Measurements from ENCODE around the gene FBXL19.

Gene FBXL19

GRCh38 chr16:30895627-30896260 is 27.6 kb upstream of the FBXL19 start:
- DNase-seq = no peak

DNA sequence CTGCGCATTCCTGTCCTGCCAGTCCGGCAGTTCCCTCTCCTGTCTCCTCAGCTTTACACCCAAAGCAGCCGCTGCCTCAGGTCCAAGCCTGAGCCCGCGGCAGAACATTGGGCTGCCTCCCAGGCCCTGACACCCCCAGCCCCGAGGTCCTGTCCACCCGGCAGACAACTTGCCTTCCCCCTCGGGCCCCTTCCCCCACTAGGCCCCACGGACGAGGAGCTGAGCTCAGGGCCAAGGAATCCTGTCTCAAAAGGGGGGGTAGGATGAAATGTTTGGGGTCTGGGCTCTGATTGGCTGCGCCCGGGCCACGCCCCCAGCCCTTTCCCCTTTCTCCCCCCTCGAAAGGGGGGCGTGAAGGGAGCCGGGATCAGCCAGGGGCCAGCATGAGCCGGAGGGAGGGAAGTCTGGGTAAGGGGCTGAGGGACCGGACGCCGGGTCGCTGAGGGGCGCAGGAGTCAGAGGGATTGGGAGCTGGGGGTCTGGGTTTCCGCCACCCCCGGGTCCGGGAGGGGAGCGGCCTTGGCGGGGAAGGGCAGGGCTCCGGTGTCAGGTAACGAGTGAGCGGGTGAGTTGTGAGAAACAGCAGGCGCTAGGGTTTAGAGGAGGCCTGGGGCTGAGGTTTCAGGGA is 27.0 kb upstream of the FBXL19 start, which contains the start of gene CTF1:
Gene CTF1, plus strand, starts transcription at position 354 of the 628 bp plus-strand sequence. Its CDS starts 30 bp downstream, at position 384.
- no peak for DNase-seq

- DNase-seq = peak; percentile 73
Observed at GRCh38 chr16:30896889-30897733, 26.3 kb upstream of the FBXL19 start.

- DNase-seq = no peak
Observed at GRCh38 chr16:30899794-30900193, 23.6 kb upstream of the FBXL19 start.

DNA sequence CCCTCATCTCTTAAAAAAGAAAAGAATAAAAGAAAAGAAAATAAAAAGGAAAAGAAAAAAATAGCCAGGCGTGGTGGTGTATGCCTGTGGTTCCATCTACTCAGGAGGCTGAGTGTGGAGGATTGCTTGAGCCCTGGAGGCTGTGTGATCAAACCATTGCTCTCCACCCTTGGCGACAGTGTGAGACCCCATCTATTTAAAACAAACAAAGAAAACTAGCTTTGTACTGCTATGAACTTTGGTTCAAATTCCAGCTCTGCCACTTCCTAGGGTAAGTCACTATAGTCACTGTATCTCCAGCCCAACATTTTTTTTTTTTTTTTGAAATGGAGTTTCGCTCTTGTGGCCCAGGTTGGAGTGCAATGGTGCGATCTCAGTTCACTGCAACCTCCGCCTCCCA is 22.8 kb upstream of the FBXL19 start:
- DNase-seq = no peak

DNA sequence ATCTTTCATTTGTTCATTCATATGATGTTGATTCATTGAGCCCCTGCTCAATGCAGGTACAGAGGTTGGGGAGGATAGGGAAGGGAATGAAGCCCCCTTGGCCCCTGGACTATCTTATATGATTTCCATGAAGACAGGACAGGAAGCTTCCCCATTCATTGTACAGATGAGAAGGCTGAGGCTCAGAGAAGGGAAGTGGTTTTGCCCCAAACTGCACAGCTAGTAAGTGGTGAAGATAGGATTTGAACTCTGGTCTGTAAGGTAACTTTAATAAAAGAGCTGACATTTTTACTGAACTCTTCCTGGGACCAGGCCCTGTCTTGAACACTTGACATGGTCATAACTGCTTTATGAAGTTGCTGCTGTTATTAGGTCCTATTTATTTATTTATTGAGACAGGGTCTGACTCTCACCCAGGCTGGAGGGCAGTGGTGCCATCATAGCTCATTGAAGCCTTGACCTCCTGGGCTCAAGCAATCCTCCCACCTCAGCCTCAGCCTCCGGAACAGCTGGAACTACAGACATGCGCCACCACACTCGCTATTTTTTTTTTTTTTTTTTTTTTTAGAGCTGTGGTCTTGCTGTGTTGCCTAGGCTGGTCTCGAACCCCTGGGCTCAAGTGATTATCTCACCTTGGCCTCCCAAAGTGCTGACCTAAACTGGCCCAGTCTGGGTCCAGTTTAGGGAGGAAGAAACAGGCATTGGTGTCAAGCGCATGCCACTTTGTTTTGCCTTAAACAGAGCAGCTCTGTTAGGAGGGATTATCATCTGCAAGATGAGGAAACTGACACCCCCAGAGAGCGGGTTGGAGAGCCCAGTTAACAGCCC is 22.0 kb upstream of the FBXL19 start:
- DNase-seq = no peak

- peak; percentile 48 for DNase-seq
Observed at GRCh38 chr16:30902029-30902972, 21.1 kb upstream of the FBXL19 start.

DNA sequence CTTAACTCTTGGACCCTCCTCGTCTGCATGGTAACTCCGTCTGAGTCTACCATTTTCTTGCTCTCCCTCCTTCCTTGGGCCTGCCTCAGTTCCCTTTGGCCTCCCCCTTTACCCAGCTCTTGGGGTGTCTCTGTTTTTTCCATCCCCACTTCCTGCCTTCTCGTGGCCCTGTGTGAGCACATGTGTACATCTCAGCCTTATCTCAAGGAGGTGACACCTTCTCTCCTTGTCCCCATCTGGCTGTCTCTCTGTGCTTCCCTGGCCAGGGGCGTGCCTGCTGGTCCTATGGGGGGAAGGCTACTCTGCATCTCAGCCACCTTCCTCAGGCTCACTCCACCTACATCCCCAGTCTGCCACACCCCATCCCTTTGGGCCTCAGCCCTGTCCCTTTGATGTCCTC is 20.4 kb upstream of the FBXL19 start:
- no peak for DNase-seq

DNA sequence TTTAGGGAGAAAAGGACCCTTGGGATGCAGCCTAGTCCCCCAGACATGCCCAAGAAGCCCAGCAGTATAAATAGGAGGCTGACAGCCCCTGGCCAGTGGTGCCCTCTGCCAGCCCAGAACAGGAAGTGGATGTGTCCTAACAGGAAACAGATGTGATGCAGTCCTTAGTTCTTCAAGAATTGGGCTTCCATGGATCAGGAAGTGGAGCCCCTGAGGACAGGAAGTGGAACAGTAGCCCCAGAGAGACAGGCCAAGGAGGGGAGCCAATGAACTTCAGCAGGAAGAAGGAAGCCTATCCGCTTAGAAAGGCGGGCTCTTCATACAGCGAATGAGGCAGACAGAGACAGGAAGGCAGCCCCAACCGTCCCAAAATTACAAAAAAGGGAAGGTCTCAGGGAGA is 19.8 kb upstream of the FBXL19 start:
- no peak for DNase-seq

- DNase-seq = no peak
Observed at GRCh38 chr16:30904114-30904780, 19.1 kb upstream of the FBXL19 start.

GRCh38 chr16:30907064-30907463 is 16.3 kb upstream of the FBXL19 start:
- no peak for DNase-seq

- DNase-seq = no peak
Observed at GRCh38 chr16:30910427-30911029, 12.8 kb upstream of the FBXL19 start.

GRCh38 chr16:30912794-30913412 is 10.5 kb upstream of the FBXL19 start:
- DNase-seq = no peak

GRCh38 chr16:30914830-30915229 is 8.5 kb upstream of the FBXL19 start:
- no peak for DNase-seq

GRCh38 chr16:30918614-30919013 is 4.8 kb upstream of the FBXL19 start:
- no peak for DNase-seq

GRCh38 chr16:30920891-30921290 is 2.5 kb upstream of the FBXL19 start:
- DNase-seq = no peak

- no peak for DNase-seq
Observed at GRCh38 chr16:30921459-30921747, 2.0 kb upstream of the FBXL19 start.

GRCh38 chr16:30921748-30922419 is 1.5 kb upstream of the FBXL19 start:
- peak; percentile 87 for DNase-seq

DNA sequence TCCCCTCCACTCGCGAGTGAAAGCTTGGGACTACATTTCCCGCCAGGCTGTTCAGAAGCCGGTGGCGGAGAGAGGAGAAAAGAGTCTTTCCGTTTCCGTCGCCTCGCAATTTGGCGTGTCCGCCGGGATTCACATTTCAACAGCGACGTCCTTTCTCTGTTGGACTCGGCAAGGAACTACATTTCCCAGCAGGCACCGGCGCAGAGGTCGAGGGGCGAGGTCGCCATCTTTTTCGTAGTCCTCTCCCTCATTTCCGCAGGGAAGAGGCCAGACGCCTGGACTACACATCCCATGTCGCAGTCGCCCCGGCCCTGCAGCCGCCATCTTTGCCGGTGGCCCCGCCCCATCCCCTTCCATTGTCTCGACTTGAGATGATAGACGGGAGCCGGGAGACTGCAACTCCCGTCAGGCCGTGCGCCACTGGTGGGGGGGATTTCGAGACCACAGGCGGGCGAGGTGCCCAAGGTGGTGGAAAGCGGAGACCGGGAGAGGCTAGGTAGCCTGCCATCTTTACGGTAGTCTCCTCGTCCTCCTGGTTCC is 882 bp upstream of the FBXL19 start:
- DNase-seq = peak; percentile 99

Data from activated CD4-positive, alpha-beta T cell treated with anti-CD3 and anti-CD28 coated beads, Interleukin-2, amount 50 U/mL, for 1 hour (primary cell).